ENCODE measurements around the gene KRTAP5-3.

GRCh38 chr11:1589996-1590395, 18.3 kb downstream of the KRTAP5-3 start:
- no peak for TF ChIP-seq SUZ12 (IDR thresholded peaks at IDR 0.05)
- TF ChIP-seq ARNT (IDR thresholded peaks at IDR 0.05), result no peak
- no peak for TF ChIP-seq FOXK2 (IDR thresholded peaks at IDR 0.05)
- TF ChIP-seq L3MBTL2 (conservative IDR thresholded peaks at IDR 0.05), result no peak
- no peak for TF ChIP-seq SP1 (IDR thresholded peaks at IDR 0.05)
- no peak for TF ChIP-seq LEF1 (IDR thresholded peaks at IDR 0.05; ENCODE audit: borderline replicate concordance)
- no peak for TF ChIP-seq CTBP1 (IDR thresholded peaks at IDR 0.05; ENCODE audit: borderline replicate concordance)

Measured in HEK293T (cell line).